Thymus (tissue), 14 donors: Measurements from ENCODE around the gene MRPL21. TPM values are rescaled to one million over a fixed set of nuclear protein-coding genes. Genes with fewer than 3 reads are reported as not detected.

Experiments used
- DNase-seq, 9 donors: peaks; one replicate each; pipeline ENCODE4 v3.0.0-alpha.2; 2013; ENCODE audit warnings: low spot score in 9 of 9, low read depth in 6 of 9, missing footprints in 1 of 9
- H3K27ac ChIP-seq, 2 donors: one replicate each; pipeline ENCODE4 v1.5.1; 2013; ENCODE audit warnings: control low read depth in 1 of 2, low read depth in 1 of 2, low read length in 1 of 2, mild to moderate bottlenecking in 1 of 2, moderate library complexity in 1 of 2
- H3K27me3 ChIP-seq, 2 donors: one replicate each; pipeline ENCODE4 v1.5.1; 2013; ENCODE audit warnings: low read length in 1 of 2; ENCODE audit not compliant: control insufficient read depth in 2 of 2, insufficient read depth in 1 of 2
- H3K36me3 ChIP-seq, 2 donors: one replicate each; pipeline ENCODE4 v1.5.1; 2013; ENCODE audit warnings: low read length in 1 of 2, mild to moderate bottlenecking in 1 of 2, moderate library complexity in 1 of 2; ENCODE audit not compliant: control insufficient read depth in 2 of 2, insufficient read depth in 2 of 2
- H3K4me1 ChIP-seq, 2 donors: one replicate each; pipeline ENCODE4 v1.5.1; 2013; ENCODE audit warnings: low read length in 2 of 2; ENCODE audit not compliant: control insufficient read depth in 2 of 2, insufficient read depth in 2 of 2
- H3K4me3 ChIP-seq, 2 donors: one replicate each; pipeline ENCODE4 v1.5.1; 2013; ENCODE audit warnings: low read length in 2 of 2, control low read depth in 1 of 2, mild to moderate bottlenecking in 1 of 2
- H3K9me3 ChIP-seq, 2 donors: one replicate each; pipeline ENCODE4 v1.5.1; 2013; ENCODE audit warnings: low read length in 1 of 2, mild to moderate bottlenecking in 1 of 2; ENCODE audit not compliant: control insufficient read depth in 2 of 2, insufficient read depth in 1 of 2
- WGBS: extraction: QIAGEN DNeasy Blood & Tissue Kit; methylation state at CpG from one replicate; pipeline ENCODE4 v1.1.7; 2013; 5-methylcytosine and 5-hydroxymethylcytosine counted together
- long read RNA-seq, 10 donors: transcript quantifications; one replicate each; lab custom pipeline, GENCODE V29; 2026
- polyA plus RNA-seq: library from polyadenylated mRNA; stranded (reverse); fragments of 200-250 nt; gene quantifications from one replicate; pipeline ENCODE4 v1.2.3, GENCODE V29; 2013
- total RNA-seq: library from RNA; stranded (reverse); fragments of 120-200 nt; gene quantifications from one replicate; pipeline ENCODE4 v1.2.4, GENCODE V29; 2013
- donor health status: healthy.

MRPL21 gene
- 101 TPM for total RNA-seq
- 91.9 TPM for polyA plus RNA-seq
- long read RNA-seq, donor 1, partial matches to known transcripts, result 0 of 4 reads
- long read RNA-seq, donor 1, other reads (novel, unspliced or antisense), result 0 of 4 reads
- long read RNA-seq, donor 2, result 0 reads
- long read RNA-seq, donor 3, transcript MRPL21-201 (7 exons, 683 nt), result major isoform, 67 of 88 reads
- long read RNA-seq, donor 3, transcript MRPL21-202 (7 exons, 662 nt), result minor isoform, 5 of 88 reads
- long read RNA-seq, donor 3, partial matches to known transcripts, result 12 of 88 reads
- long read RNA-seq, donor 3, other reads (novel, unspliced or antisense), result 0 of 88 reads
- long read RNA-seq, donor 4, transcript MRPL21-201 (7 exons, 683 nt), result major isoform, 29 of 33 reads
- long read RNA-seq, donor 4, partial matches to known transcripts, result 0 of 33 reads
- long read RNA-seq, donor 4, other reads (novel, unspliced or antisense), result 0 of 33 reads
- long read RNA-seq, donor 5, transcript MRPL21-201 (7 exons, 683 nt), result major isoform, 96 of 118 reads
- long read RNA-seq, donor 5, partial matches to known transcripts, result 14 of 118 reads
- long read RNA-seq, donor 5, other reads (novel, unspliced or antisense), result 0 of 118 reads
- long read RNA-seq, donor 6, transcript MRPL21-201 (7 exons, 683 nt), result major isoform, 32 of 34 reads
- long read RNA-seq, donor 6, partial matches to known transcripts, result 0 of 34 reads
- long read RNA-seq, donor 6, other reads (novel, unspliced or antisense), result 0 of 34 reads
- long read RNA-seq, donor 7, transcript MRPL21-201 (7 exons, 683 nt), result major isoform, 53 of 61 reads
- long read RNA-seq, donor 7, transcript MRPL21-202 (7 exons, 662 nt), result minor isoform, 5 of 61 reads
- long read RNA-seq, donor 7, partial matches to known transcripts, result 0 of 61 reads
- long read RNA-seq, donor 7, other reads (novel, unspliced or antisense), result 0 of 61 reads
- long read RNA-seq, donor 8, transcript MRPL21-201 (7 exons, 683 nt), result major isoform, 17 of 19 reads
- long read RNA-seq, donor 8, partial matches to known transcripts, result 0 of 19 reads
- long read RNA-seq, donor 8, other reads (novel, unspliced or antisense), result 0 of 19 reads
- long read RNA-seq, donor 9, transcript MRPL21-201 (7 exons, 683 nt), result major isoform, 25 of 26 reads
- long read RNA-seq, donor 9, partial matches to known transcripts, result 0 of 26 reads
- long read RNA-seq, donor 9, other reads (novel, unspliced or antisense), result 0 of 26 reads
- long read RNA-seq, donor 10, transcript MRPL21-201 (7 exons, 683 nt), result major isoform, 24 of 29 reads
- long read RNA-seq, donor 10, partial matches to known transcripts, result 0 of 29 reads
- long read RNA-seq, donor 10, other reads (novel, unspliced or antisense), result 0 of 29 reads

DNA sequence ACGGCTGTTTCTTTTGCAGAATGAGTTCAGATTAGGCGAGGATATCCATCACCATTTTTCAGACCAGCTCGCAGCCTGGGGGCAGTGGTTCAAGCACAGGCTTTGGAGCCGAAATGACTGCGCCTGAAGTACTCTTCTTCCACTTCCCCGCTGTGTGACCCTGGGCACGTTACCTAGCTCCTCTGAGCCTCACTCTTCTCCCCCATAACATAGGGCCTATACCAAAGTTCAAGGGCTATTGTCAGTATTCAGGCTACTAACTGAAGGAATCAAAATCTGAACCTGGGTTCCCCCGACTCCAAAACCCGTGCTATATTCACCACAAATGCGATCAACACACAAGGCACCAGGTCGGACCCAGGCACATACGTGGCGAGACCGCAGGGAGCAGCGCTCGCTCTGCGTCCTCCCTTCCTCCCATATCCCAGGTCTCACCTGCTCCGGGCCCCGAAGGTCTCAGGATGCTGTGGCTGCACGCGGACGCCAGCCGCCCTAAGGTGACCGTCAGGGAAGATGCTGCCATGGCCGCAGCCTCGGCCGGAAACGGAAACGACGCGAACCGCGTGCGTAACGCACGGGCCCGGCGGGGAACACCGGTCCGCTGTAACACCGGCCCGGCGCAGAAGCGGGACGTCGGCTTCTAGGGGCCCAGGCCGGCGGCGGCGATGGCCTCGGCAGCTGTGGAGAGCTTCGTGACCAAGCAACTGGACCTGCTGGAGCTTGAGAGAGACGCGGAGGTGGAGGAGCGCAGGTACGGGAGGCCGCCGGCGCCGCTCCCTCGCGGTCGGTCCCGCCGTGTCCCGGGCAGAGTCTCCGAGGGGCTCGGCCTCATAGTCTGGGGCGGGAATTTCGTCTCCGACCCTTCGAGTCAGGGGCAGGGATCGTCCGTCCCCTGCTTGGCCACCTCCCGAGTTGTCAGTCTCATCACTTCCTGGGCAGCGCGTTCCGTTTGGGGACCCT lies at the start of gene MRPL21, which contains the start of gene IGHMBP2:
Gene MRPL21 (minus strand): TSS at position 545 of the 960 bp plus-strand sequence. CDS start 22 bp downstream, at position 523.
Gene IGHMBP2 (plus strand): TSS at position 604 of the 960 bp plus-strand sequence. CDS start 62 bp downstream, at position 666.
- H3K4me1 ChIP-seq, result peaks cover 11 to 12% of the 10 kb centered on the region in 2 donors

DNA sequence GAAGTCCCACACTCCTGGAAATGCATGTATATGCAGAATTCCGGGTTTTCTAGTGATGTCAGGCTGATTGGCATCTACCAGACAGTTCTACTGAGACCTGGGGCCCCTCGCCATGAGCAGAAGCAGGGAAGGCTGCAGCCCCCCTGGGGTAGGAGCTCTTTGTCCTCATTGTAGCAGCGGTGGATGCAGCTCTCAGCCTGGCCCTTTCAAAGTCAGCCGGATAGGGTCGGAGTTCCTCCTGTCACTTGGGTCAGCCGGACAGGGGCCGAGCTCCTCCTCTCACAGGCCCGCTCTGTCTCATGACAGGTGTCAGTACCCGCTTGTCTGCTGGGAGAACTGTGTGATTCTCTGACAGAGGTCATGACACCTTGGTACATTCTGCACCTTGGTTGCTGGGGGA lies 47.1 kb upstream of the MRPL21 start:
- no peaks in the 10 kb centered on the region for H3K36me3 ChIP-seq
- no peak for DNase-seq
- H3K9me3 ChIP-seq, result no peaks in the 10 kb centered on the region
- H3K4me3 ChIP-seq, result no peak overlapping the region
- WGBS, result 94% methylated on average over 9 of the region's 9 CpGs
- H3K27ac ChIP-seq, result no peak overlapping the region
- no peaks in the 10 kb centered on the region for H3K27me3 ChIP-seq
- peaks cover 0 to 8% of the 10 kb centered on the region in 2 donors for H3K4me1 ChIP-seq

More for the DNA sequence above, at the start of gene MRPL21, which contains the start of gene IGHMBP2:
- Histone ChIP-seq H3K36me3 (peaks cover 16 to 19% of the 10 kb centered on the region in 2 donors), H3K27me3 (no peaks in the 10 kb centered on the region), H3K27ac (peak within 1 kb of the TSS; percentile 30 to 57), H3K4me3 (peak within 1 kb of the TSS; percentile 74 to 91), H3K9me3 (no peaks in the 10 kb centered on the region)
- peak; percentile 55 to 87 (median 71) for DNase-seq
- WGBS, result under 1% methylated on average over 78 of the region's 78 CpGs

DNA sequence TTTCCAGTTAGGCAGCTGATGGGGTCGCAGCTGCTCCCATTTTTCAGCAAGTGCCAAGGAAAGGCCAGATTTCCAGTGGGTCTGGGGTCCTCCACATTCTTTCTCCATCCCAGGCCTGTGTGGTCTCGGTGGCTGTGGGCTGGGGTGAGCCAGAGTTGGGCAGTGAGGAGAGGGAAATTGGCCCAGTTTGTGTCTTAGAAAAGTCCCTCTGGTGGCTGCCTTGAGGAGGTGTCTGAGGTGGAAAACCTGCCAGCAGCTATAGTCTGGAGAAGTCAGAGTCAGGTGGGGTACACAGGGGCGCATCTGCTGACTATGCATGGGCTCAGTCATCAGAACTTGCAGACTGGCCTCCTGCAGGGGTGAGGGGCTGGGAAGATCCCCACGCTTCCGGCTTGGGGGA lies 46.6 kb upstream of the MRPL21 start:
- Histone ChIP-seq H3K27me3 (no peaks in the 10 kb centered on the region), H3K27ac (no peak overlapping the region), H3K4me1 (peaks cover 0 to 3% of the 10 kb centered on the region in 2 donors), H3K9me3 (no peaks in the 10 kb centered on the region), H3K36me3 (no peaks in the 10 kb centered on the region), H3K4me3 (no peak overlapping the region)
- no peak for DNase-seq
- 90% methylated on average over 5 of the region's 5 CpGs for WGBS

GRCh38 chr11:68948935-68949334 lies 45.3 kb upstream of the MRPL21 start:
- Histone ChIP-seq H3K27me3 (no peaks in the 10 kb centered on the region), H3K4me3 (no peak overlapping the region), H3K9me3 (no peaks in the 10 kb centered on the region), H3K36me3 (no peaks in the 10 kb centered on the region), H3K4me1 (no peaks in the 10 kb centered on the region), H3K27ac (no peak overlapping the region)
- WGBS, result 98% methylated on average over 17 of the region's 17 CpGs
- DNase-seq, result no peak

GRCh38 chr11:68948496-68948895 lies 44.9 kb upstream of the MRPL21 start:
- WGBS, result 73% methylated on average over 2 of the region's 2 CpGs

DNA sequence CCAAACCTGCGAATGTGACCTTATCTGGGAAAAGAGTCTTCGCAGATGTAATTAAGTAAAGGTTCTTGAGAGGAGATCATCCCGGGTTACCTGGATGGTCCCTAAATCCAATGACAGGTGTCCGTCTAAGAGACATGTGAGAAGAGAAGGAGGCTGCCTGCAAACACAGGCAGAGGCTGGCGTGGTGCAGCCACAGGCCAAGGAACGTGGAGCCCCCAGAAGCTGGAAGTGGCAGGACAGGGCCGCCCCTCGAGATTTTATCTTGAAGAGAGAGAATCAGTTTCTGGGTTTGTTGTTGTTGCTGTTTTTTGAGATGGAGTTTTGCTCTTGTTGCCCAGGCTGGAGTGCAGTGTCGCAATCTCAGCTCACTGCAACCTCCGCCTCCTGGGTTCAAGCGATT lies 43.5 kb upstream of the MRPL21 start:
- H3K27me3 ChIP-seq, result no peaks in the 10 kb centered on the region
- no peak overlapping the region for H3K27ac ChIP-seq
- H3K36me3 ChIP-seq, result no peaks in the 10 kb centered on the region
- no peaks in the 10 kb centered on the region for H3K9me3 ChIP-seq
- WGBS, result 85% methylated on average over 11 of the region's 11 CpGs
- DNase-seq, result no peak
- no peak overlapping the region for H3K4me3 ChIP-seq
- no peaks in the 10 kb centered on the region for H3K4me1 ChIP-seq

More at GRCh38 chr11:68948496-68948895, 44.9 kb upstream of the MRPL21 start:
- H3K27me3 ChIP-seq, result no peaks in the 10 kb centered on the region
- no peak for DNase-seq
- H3K9me3 ChIP-seq, result no peaks in the 10 kb centered on the region
- no peak overlapping the region for H3K27ac ChIP-seq
- no peak overlapping the region for H3K4me3 ChIP-seq
- no peaks in the 10 kb centered on the region for H3K4me1 ChIP-seq
- no peaks in the 10 kb centered on the region for H3K36me3 ChIP-seq

GRCh38 chr11:68946416-68947090 lies 42.9 kb upstream of the MRPL21 start:
- Histone ChIP-seq H3K4me3 (no peak overlapping the region), H3K9me3 (no peaks in the 10 kb centered on the region), H3K4me1 (no peaks in the 10 kb centered on the region), H3K27ac (no peak overlapping the region), H3K27me3 (no peaks in the 10 kb centered on the region), H3K36me3 (peaks cover 0 to 4% of the 10 kb centered on the region in 2 donors)
- no peak for DNase-seq
- WGBS, result 91% methylated on average over 18 of the region's 18 CpGs
